GM19328 (cell line): ENCODE results near the gene GPX1.
"Not testable (repeated sequence)": the region's sequence is repeated elsewhere in the genome, so short reads cannot be mapped to it uniquely, and the experiment has no call there.

Experiments
- ATAC-seq: cut with Tn5 transposase; IDR thresholded peaks from one replicate; pipeline ENCODE4 v1.9.1; 2021; ENCODE audit warnings: mild to moderate bottlenecking, moderate library complexity; ENCODE audit not compliant: unreplicated experiment

GPX1 gene

DNA sequence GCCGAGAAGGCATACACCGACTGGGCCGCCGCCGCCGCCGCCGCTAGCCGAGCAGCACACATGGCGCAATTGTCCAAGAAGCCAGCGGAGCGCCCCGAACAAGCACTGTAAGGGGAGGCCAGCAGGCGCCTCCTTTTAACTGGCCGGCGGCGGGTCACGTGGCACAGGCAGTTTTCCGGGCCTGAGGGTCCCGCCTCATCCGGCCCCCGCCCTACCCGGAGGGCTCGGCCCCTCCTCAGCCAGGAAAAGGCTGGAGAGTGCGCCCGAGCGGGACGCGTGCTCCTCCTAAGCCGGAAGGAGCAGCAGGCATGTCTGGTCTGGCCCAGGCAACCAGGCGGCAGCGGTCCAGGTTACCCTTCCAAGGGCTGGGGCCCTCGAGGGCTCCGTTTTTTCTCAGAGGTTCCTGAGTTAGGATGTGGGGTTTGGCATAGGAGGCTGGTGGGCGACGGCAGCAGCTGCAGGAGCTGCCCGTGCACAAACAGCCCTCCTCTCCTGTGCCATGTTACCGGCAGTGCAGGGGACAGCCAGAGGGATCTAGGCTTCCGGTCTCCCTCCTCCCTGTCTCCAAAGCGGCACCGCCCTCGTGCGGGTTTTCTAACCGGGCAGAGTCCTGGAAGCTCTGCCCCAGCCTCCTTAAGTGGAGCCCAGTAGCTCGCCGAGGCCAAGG, at the start of gene GPX1:
TSS of gene GPX1 (minus strand) at position 137 of the 667 bp plus-strand sequence. CDS start at position 62, 75 bp downstream.
- ATAC-seq = peak; percentile 88

DNA sequence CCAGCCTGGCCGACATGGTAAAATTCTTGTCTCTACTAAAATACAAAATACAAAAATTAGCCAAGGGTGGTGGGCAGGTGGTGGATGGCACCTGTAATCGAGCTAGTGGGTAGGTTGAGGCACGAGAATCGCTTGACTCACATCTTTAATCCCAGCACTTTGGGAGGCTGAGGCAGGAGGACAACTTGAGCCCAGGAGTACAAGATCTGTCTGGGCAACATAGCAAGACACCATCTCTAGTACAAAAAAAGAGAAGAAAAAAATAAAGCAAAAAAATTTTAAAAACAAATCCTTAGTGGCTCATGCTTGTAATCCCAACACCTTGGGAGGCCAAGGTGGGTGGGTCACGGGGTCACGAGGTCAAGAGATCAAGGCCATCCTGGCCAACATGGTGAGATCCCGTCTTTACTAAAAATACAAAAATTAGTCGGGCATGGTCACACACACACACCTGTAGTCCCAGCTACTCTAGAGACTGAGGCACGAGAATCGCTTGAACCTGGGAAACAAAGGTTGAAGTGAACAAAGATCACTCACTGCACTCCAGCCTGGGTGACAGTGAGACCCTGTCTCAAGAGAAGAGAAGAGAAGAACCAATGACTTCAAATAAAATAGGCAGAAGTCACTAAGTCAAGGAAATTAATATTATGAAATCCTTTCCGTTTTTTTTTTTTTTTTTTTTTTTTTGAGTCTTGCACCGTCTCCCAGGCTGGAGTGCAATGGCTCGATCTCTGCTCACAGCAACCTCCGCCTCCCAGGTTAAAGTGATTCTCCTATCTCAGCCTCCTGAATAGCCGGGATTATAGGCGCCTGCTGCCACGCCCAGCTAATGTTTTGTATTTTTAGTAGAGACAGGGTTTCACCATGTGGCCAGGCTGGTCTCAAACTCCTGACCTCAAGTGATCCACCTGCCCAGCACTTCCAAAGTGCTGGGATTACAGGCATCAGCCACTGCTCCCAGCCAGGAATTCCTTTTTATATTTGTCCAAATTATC, 48.7 kb upstream of the GPX1 start:
- no peak for ATAC-seq

DNA sequence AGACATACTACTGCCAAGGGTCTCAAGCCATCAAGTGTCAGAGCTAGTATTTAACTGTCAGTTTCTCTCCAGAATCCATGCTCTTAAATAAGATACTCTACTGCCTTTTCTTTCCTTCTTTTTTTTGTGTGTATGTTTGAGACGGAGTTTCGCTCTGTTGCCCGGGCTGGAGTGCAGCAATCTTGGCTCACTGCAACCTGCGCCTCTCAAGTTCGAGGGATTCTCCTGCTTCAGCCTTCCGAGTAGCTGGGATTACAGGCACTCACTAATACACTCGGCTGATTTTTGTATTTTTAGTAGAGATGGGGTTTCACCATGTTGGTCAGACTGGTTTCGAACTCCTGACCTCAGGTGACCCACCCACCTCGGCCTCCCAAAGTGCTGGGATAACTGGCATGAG, 47.4 kb upstream of the GPX1 start:
- ATAC-seq = not testable (repeated sequence)

DNA sequence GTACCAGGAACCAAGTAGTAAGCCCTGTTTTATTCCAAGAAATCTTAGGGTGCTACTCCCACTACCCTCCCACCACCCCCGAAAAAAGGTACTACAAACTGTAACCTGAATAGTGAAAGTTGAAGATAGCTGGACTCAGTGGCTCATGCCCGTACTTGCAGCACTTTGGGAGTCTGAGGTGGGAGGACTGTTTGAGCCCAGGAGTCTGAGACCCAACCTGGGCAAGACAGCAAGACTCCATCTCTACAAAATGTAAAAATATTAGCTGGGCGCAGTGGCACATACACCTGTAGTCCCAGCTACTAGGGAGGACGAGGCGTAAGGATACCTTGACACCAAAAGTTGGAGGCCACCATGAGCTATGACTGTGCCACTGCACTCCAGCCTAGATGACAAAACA, 45.7 kb upstream of the GPX1 start:
- ATAC-seq = no peak

DNA sequence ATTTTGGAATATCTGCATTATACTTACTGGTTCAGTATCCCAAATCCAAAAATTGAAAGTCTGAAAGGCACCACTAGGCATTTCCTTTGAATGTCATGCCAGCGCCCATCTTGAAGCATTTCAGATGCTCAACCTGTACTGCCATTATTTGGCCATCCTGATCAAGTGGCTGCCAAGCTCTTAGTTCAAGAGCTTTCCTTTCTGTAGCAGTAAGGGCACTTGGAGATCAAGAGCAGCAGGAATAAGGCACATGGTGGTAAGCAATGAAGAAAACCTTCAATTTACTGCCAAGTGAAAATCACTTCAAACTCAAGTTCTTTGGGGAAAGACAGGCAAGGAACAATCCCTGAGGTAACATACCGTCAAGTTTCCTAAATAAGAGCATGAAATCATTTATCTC, 43.6 kb upstream of the GPX1 start:
- ATAC-seq = no peak

DNA sequence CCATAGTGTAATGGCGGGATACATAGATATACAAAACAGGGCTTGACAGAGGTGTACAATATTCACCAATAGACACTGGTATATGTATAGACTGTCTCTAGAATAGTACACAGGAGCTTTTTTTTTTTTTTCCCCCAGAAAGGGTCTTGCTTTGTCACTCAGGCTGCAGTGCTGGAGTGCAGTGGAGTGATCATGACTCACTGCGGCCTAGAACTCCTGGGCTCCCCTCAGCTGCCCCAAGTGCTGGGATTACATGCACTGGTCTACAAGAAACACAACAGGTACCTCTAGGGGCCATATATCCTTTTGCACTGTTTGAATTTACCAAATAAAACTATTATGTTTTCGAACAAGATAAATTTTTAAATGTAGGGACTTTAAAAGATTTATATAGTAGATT, 41.3 kb upstream of the GPX1 start:
- no peak for ATAC-seq

DNA sequence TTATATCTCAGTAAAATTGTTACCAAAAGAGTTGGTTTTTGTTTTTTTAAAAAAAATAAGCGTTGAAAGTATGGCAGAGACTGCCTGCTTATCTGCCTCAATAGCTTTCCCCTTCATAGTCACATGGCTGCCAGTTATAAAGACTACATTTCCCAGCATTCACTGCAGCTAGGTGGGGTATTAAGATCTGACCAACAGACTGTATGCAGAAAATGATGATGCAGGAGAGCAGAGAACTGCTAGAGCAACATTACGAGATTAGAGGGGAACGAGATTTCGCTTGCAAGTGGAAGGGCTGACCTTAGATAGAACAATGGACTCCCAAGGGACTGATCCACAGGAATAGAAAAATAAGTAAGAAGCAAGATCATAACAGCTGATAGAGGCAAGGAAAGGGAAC, 39.3 kb upstream of the GPX1 start:
- no peak for ATAC-seq

DNA sequence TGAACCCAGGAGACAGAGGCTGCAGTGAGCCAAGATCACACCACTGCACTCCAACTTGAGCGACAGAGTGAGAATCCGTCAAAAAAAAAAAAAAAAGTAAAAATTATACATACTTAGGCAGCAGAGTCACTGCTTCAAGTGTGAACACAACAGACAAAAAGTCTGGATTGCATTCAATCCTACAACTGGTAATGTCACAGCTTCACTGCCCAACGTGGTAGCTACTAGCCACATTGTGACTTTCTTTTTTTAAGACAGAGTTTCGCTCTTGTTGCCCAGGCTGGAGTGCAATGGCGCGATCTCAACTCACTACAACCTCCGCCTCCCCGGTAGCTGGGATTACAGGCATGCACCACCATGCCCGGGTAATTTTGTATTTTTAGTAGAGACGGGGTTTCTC, 33.2 kb upstream of the GPX1 start:
- ATAC-seq = not testable (repeated sequence)

DNA sequence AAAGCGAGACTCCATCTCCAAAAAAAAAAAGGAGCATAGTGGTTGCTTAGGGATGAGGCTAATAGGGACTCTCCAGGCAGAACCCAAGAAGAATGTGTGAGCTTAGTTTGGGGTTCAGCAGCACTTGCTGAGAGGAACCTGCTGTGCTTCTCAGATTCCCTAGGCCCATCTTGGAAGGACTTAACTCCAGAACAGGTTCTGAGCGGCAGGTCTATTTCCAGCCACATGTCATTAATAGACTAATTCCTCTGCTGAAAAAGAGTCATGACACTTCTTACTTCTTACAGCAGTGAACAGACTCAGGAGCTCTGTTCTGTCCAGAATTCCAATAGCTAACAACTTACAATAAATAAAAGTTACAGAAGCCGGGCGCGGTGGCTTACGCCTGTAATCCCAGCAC, 31.1 kb upstream of the GPX1 start:
- ATAC-seq = no peak

DNA sequence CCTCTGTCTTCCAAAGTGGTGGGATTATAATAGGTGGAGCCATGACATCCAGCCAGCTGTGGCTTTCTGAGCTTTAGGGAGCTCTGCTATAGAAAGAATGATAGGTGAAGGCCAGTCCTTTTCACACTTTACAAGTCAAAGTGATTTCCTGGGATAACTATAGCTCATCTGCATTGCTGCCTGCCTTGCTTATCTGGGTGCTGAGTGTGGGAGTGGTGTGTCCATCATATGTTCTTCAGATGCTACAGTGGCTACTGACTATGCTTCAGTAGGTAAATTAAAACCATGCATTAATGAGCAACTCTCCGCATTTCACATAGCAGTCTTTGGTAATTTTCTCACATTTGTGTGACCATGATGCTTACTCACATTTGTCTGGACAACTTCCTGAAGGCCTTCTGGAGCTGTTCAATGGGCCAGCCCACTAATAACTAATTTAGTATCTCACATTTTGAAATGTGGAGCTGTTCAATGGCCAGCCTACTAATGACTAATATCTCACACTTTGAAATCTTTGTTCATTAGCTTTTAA, 30.2 kb upstream of the GPX1 start:
- no peak for ATAC-seq

DNA sequence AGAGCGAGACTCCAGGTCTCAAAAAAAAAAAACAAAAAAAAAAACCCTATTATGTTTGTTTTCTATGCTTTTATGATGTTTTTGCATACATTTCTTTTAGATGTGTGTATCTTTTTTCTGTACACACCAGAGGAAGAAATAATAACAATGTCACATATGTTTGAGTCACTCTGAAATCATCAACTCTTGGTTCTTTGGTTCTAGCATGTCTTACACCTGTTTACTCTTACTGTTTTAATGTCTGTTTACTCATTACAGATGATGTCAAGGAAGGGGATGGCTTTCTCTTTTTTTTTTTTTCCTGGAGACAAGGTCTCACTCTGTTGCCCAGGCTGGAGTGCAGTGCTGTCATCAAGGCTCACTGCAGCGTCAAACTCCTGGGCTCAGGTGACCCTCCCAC, 29.6 kb upstream of the GPX1 start:
- no peak for ATAC-seq

DNA sequence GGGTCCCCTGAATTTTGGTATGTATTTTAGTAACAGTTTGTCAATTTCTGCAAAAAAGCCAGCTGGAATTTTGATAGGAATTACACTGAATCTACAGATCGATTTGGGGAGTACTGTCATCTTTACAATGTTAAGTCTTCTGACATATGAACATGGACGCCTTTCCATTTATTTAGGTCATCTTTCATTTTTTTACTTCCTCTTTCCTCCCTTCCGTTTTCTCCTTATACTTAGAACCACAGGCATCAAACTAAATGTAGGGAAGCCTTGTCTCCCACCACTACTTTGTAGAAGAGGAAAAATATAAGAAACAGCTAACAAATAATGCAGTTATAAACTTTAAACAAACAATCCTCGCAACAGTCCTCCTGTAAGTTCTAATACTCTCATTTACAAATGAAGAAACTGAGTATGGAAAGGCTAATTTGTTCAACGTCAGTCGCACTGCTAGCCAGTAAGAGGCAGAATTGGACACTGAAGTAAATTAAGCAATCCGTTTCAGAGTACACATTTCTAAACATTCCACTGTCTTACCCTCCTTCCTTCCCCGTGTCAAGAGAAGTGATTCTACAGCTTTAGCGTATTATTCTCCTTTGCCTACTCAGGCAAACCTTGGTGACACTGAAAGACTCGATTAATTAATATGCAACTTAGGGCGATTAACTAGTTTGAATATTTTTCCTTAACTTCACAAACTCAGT, 28.1 kb upstream of the GPX1 start:
- no peak for ATAC-seq

DNA sequence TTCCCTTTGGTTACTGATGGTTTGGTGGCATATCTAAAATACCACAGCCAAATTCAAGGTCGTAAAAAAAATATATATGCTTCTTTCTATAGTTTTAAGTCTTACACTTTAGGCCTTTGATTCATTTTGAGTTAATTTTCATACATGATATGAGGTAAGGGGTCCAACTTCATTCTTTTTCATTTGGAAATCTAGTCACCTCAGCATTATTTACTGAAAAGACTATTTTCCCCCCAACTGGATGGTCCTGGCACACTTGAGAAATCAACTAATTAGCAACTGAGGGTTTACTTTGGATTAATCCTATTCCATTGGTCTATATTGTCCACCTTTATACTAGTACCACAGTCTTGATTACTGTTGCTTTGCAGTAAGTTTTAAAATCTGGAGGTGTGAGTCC, 27.5 kb upstream of the GPX1 start:
- ATAC-seq = no peak

DNA sequence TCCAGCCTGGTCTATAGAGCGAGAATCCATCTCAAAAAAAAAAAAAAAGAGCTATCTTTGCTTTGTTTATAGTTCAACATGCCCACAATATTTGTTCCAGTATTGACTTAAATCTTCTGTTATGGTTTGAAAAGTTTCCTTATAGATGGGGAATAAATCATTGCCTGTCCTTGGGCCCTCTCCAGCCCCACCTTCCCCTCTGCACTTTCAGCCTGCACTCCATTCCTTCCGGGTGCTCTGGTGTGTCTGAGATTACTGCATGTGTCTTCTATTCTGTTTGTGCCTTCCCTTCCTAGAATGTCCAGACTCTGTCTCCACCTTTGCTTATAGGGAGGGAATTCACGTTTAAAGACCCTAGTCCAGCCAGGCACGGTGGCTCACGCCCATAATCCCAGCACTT, 25.2 kb upstream of the GPX1 start:
- no peak for ATAC-seq

DNA sequence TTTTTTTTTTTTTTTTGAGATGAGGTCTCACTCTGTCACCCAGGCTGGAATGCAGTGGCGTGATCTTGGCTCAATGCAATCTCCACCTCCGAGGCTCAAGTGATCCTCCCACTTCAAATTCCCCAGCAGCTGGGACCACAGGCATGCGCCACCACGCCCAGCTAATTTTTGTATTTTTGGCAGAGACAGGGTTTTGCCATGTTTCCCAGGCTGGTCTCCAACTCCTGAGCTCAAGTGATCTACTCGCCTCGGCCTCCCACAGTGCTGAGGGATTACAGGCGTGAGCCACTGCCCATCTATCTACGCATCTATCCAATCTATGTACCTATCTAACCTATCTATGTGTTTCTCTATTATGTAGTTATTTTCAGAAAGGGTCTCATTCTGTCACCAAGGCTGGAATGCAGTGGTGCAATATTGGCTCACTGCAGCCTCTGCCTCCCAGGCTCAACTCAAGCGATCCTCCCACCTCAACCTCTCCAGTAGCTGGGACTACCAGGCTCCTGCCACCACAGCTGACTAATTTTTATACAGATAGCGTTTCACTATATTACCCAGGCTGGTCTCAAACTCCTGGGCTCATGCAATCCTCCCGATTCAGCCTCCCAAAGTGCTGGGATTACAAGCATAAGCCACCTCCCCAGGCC, 20.2 kb upstream of the GPX1 start:
- ATAC-seq = no peak

DNA sequence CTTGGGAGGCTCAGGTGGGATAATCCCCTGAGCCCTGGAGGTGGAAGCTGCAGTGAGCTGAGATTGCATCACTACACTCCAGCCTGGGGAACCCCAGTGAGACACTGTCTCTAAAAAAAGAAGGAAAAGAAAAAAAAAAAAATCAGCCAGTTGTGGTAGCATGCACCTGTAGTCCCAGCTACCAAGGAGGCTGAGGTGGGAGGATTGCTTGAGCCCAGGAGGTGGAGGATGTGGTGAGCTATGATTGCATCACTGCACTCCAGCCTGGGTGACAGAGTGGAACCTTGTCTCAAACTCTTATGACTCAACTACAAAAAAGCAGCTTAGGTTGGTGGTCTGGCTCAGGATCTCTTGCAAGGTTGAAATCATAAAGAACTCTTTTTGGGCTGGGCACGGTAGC, 19.3 kb upstream of the GPX1 start:
- ATAC-seq = no peak

DNA sequence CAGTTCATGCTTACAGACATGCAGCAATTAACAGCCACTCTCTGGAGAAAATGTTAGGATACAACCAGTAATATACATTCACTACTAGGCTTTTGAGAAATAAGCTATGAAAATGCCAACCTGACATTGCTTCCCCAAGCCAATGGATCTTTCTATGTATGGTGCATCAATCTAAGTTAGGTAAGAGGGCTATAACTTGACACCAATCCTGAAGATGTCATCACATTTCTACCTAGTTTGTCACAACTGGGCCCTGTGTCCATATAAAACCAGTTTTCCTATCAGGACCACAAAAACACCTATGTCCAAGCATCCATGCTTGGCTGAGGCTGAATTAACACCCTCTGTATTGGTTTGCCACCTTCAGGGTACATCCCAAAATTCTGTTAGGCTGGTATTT, 13.8 kb upstream of the GPX1 start:
- ATAC-seq = no peak

DNA sequence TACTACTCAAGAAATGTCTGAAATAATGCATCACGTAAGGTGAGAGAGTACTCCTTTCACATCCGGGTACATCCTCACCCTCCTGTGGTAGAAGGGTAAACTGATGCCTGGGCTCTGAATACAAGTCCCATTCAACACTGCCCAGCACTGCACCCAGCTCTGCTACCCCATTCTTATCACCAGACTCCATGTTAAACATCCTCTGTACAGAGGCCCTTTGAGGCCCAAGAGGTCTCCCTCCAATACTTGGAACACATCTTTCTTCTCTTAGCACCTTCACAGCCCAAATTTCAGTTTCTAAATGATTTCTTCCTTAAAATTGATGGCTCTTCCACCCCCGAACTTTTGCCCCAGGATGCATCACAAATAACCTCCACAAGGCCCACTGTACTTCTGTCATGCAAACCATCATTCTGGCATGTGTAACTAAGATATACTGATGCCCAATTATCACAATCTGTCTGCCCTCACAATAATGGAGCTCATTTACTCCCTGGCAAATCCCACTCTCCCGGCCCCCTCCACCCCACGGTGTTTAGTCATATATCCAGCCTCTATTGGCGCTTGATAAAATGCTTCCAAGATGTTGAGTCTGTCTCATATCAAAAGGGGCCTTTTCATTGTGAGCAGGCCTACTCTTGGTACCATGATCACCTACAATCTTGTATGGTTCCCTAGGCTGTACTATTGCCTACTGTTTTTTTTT, 12.6 kb upstream of the GPX1 start:
- no peak for ATAC-seq

DNA sequence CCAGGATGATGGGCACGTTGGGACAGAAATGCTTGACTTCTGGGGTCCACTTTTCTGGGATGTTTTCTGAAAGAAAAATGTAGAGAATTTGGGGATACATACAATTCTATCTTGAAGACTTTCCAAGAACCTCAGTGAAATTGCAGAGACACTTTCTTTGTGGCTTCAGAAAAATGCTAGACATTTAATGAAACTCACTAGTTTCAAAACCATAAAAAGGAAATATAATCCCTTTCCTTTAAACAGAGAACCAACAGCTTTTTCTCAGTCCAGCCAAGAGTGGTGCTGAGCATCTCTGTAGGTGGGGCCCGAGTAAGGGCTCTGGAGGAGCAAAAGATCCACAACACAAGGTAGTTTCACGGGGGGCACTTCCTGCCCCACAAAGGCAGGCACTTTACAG, 4.4 kb upstream of the GPX1 start:
- ATAC-seq = no peak

DNA sequence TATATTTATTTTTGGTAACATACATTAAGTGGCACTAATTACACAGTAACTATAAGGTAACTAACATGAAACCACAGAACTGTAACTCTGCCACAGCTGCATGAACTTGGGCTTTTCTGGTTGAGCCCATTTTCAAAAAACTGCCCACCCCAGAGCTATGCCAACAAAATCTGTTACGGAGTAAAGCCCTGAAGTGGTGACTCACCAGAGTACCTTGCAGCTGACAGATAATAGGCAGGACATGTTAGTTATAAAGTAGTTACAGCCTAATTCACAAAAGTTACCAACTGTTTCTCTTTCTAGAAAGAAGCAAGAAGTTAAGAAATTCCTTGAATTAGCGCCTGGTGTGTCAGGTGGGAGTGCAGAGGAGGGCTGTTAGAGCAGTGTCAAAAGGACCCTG, 1.5 kb upstream of the GPX1 start:
- no peak for ATAC-seq
